ENCODE measurements around the gene SUB1. TPM values are rescaled to one million over a fixed set of nuclear protein-coding genes. Genes with fewer than 3 reads are reported as not detected.

The SUB1 gene
- total RNA-seq (246 and 252 TPM in 2 replicates), polyA plus RNA-seq (43.1 and 60.1 TPM in 2 replicates), polyA minus RNA-seq (22.6 and 35.1 TPM in 2 replicates), Bru-seq, nascent RNA (percentile 82 among the genes with signal in this experiment), BruChase-seq, experiment 1, labeled RNA remaining after a 6-hour chase (percentile 80 among the genes with signal in this experiment), BruChase-seq, experiment 2, labeled RNA remaining after a 2-hour chase (percentile 71 among the genes with signal in this experiment)
- 83.0 and 115 TPM in 2 replicates for polyA plus RNA-seq (2011; cell fraction: cytosol; rRNA removed)
- polyA plus RNA-seq (2011; cell fraction: nucleus; rRNA removed), result 50.0 and 102 TPM in 2 replicates
- 175 and 257 TPM in 2 replicates for polyA plus RNA-seq (2012)
- 34.0 TPM for polyA minus RNA-seq (2011; cell fraction: cytosol; rRNA and poly(A)+ RNA removed)
- 97.5 and 126 TPM in 2 replicates for polyA minus RNA-seq (2011; cell fraction: nucleus; rRNA and poly(A)+ RNA removed)
- long read RNA-seq, full-length matches to known transcripts, result 848 of 886 reads
- long read RNA-seq, partial matches to known transcripts, result 8 of 886 reads
- long read RNA-seq, other reads (novel, unspliced or antisense), result 30 of 886 reads

DNA sequence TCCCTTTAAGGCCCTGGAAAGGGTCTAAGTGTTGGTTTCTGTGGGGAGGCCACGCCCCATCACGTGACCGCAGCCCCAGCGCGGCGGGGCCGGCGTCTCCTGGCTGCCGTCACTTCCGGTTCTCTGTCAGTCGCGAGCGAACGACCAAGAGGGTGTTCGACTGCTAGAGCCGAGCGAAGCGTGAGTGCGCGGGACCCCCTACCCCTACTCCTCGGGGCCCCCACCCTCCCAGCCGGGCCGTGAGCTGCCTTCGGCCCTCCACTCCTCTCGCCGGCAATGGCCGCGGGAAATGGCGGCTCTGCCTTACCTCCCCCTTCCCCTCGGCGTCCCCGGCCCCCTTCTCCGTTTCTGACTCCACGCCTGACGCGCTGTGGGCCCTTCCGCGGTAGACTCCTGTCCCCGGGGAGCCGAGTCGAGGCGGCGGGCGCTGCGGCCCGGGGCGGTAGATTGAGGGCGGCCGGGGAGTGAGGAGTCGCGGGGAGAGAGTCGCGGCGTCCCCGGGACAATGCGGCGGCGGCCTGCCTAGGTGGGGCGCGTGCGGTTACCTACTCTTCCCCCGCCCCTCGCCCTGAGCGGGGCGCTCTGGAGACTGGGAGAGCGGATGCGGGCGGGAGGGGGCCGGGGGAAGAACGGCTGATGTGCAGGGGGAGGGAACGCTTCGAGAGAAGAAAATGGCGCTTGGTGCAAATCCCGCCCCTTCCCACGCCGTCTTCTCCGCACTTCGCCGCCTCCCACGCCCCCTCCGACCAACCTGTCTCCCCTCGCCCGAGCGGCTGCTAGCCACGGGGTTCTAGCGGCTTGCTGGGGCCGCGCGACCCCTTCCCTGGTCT is at the start of gene SUB1:
Gene SUB1 (plus strand): TSS at position 112 of the 830 bp plus-strand sequence. CDS start 2,956 bp downstream, outside the sequence.
- FAIRE-seq, result peak; percentile 89
- Histone ChIP-seq H3K27me3 (ENCODE audit: control insufficient read depth in 2 of 2, insufficient read depth in 2 of 2, low read length in 2 of 2) (no peaks in the 10 kb centered on the region), H3K4me2 (ENCODE audit: insufficient read depth, low read length) (peak within 1 kb of the TSS; percentile 99), H3K36me3 (ENCODE audit: control insufficient read depth in 2 of 2, extremely low read depth in 1 of 2, insufficient read depth in 2 of 2, low read length in 2 of 2) (peaks cover 3 to 5% of the 10 kb centered on the region in 2 experiments), H3K4me1 (ENCODE audit: control insufficient read depth, extremely low read depth, insufficient read depth, low read length) (peaks cover 24% of the 10 kb centered on the region), H3K27ac (ENCODE audit: insufficient read depth, low read depth, low read length) (peak within 1 kb of the TSS; percentile 84), H3K9me3 (replicated peaks; ENCODE audit: control insufficient read depth, insufficient read depth, low read length) (no peaks in the 10 kb centered on the region), H2AFZ (ENCODE audit: low read depth, low read length) (peak within 1 kb of the TSS; percentile 63), H3K9me1 (replicated peaks; ENCODE audit: control insufficient read depth, extremely low read depth, insufficient read depth, low read length) (no peaks in the 10 kb centered on the region), H3K79me2 (ENCODE audit: control insufficient read depth, insufficient read depth, low read length) (peaks cover 39% of the 10 kb centered on the region), H3K4me3 (replicated peaks in 1 of 3; ENCODE audit: insufficient read depth in 1 of 3, low read depth in 1 of 3, low read length in 3 of 3) (peak within 1 kb of the TSS; percentile 89 to 99 (median 94)), H3K9ac (replicated peaks; ENCODE audit: extremely low read depth, insufficient read depth, low read length) (peak within 1 kb of the TSS; percentile 95), H4K20me1 (replicated peaks; ENCODE audit: control insufficient read depth, extremely low read depth, insufficient read depth, low read length) (peaks cover 6% of the 10 kb centered on the region)
- CTCF ChIA-PET, result interaction anchor here (0.9 to 2.4 kb wide), 5 partner anchors 8 to 353 kb away, joined by 3 to 21 read pairs (median 3); no protein-coding TSS in a partner anchor
- intact Hi-C loops (cut with micrococcal nuclease) (loop anchor here (1.0 to 10.0 kb wide), 6 partner anchors 12 to 488 kb away; partner anchors contain the start of gene ZFR), dilution Hi-C loops (cut with MboI; ENCODE audit: extremely low pct_ligation_motif_present, low sequenced_read_pairs) (no loop called here)
- POLR2A ChIA-PET, result interaction anchor here (1.1 to 1.2 kb wide), 2 partner anchors 14 to 81 kb away, joined by 3 to 5 read pairs; no protein-coding TSS in a partner anchor
- BruUV-seq (replicated peaks), result no TSS peak
- DNase-seq (ENCODE audit: low read depth, low spot score), result peak; percentile 93
- TF ChIP-seq GATA2 (IDR thresholded peaks at IDR 0.05; ENCODE audit: insufficient read depth, insufficient read length, low read depth, low read length), result no peak
- peak; percentile 90 for TF ChIP-seq POLR2AphosphoS5 (IDR thresholded peaks at IDR 0.05; ENCODE audit: insufficient read depth, low read depth, low read length)
- TF ChIP-seq POLR2A (IDR thresholded peaks at IDR 0.05; ENCODE audit: low read depth, low read length), result peak; percentile 84
- TF ChIP-seq, protein P1, sequence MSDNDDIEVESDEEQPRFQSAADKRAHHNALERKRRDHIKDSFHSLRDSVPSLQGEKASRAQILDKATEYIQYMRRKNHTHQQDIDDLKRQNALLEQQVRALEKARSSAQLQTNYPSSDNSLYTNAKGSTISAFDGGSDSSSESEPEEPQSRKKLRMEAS (IDR thresholded peaks at IDR 0.05; ENCODE audit: insufficient read depth, insufficient read length), result peak; percentile 97
